Activated CD4-positive, alpha-beta T cell treated with anti-CD3 and anti-CD28 coated beads, Interleukin-2, amount 10 ng/mL, durations not matched to agents 7 days and 5 days (primary cell): ENCODE results near the gene TCHP. TPM values are rescaled to one million over a fixed set of nuclear protein-coding genes. Genes with fewer than 3 reads are reported as not detected.

Experiments
- CTCF ChIA-PET: fragments of 350-600 bp; sonication (Branson Sonifier 250); formaldehyde crosslinking; loops from one replicate; lab custom pipeline; 2021; ENCODE audit warnings: antibody characterized with exemption; lab: Charles Lee
- POLR2A ChIA-PET: fragments of 350-600 bp; sonication (Branson Sonifier 250); formaldehyde crosslinking; loops from one replicate; lab custom pipeline; 2021; ENCODE audit warnings: antibody characterized with exemption; lab: Charles Lee
- DNase-seq: peaks from one replicate; pipeline ENCODE4 v3.0.0-alpha.2; 2020
- H3K27ac Mint-ChIP-seq: one replicate; pipeline ENCODE4 v1.8.0; 2021; ENCODE audit warnings: mild to moderate bottlenecking, moderate library complexity, mixed read lengths
- H3K27me3 Mint-ChIP-seq: one replicate; pipeline ENCODE4 v1.8.0; 2021; ENCODE audit warnings: mixed read lengths
- H3K36me3 Mint-ChIP-seq: one replicate; pipeline ENCODE4 v1.8.0; 2021; ENCODE audit warnings: low read depth, mixed read lengths
- H3K4me1 Mint-ChIP-seq: one replicate; pipeline ENCODE4 v1.8.0; 2021; ENCODE audit warnings: mixed read lengths
- H3K4me3 Mint-ChIP-seq: one replicate; pipeline ENCODE4 v1.8.0; 2021; ENCODE audit warnings: mild to moderate bottlenecking, moderate library complexity, mixed read lengths
- H3K9me3 Mint-ChIP-seq: one replicate; pipeline ENCODE4 v1.8.0; 2021; ENCODE audit warnings: mixed read lengths
- total RNA-seq, 2 experiments: library from RNA; stranded (reverse); gene quantifications; one replicate each; pipeline ENCODE4 v1.2.3, GENCODE V29; 2021

Gene TCHP
- total RNA-seq, 2 experiments from 2014 or later = 27.9 to 36.0 TPM

DNA sequence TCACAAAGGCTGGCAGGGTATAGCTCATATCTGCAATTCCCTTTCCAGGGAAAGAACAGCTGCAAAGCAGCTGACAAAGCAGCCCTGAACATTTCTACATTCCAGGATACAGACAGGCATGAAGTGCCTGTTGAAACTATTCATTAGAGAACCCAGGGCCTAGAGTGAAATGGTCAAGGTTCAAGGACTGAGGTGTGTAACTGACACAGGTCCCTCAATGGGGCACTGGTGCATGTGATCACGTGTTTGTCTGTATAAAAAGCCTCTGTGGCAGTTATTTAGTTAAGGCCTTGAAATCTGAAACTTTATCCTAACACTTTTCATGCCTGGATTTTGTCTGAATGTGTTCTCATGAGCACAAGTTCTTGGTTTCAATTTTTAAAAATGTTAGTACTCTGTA, 49.0 kb downstream of the TCHP start:
- peaks cover 70% of the 10 kb centered on the region for H3K36me3 Mint-ChIP-seq
- CTCF ChIA-PET = interaction anchor here (0.8 kb wide), 1 partner anchor 104 kb away, joined by 3 read pairs; no protein-coding TSS in a partner anchor
- no peaks in the 10 kb centered on the region for H3K9me3 Mint-ChIP-seq
- H3K4me1 Mint-ChIP-seq = peaks cover 42% of the 10 kb centered on the region
- no peak overlapping the region for H3K27ac Mint-ChIP-seq
- POLR2A ChIA-PET = no interaction called here
- H3K27me3 Mint-ChIP-seq = no peaks in the 10 kb centered on the region
- no peak overlapping the region for H3K4me3 Mint-ChIP-seq
- DNase-seq = no peak

DNA sequence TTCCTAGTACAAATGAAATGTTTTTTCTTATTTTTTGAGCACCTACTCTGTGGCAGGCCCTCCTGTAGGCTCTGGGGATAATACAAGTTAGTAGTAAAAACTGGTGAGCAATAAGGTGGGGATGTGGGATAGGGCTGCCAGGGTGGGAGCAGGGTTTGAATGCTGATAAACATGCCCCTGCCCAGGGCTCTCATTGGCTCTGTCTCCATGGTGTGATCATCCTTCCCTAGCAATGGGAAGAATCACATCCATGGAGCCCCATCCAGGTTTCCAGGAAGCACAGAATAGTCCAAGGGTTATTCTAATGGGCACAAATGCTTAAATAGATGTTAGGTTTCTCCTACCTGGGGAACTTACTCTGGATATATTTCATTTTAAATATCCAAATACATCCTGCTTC, 50.6 kb downstream of the TCHP start:
- ChIA-PET POLR2A (interaction anchor here (0.8 kb wide), 1 partner anchor 51 kb away, joined by 3 read pairs; the partner anchor contains the start of gene TCHP), CTCF (interaction anchor here (2.1 kb wide), 1 partner anchor 105 kb away, joined by 6 read pairs; no protein-coding TSS in a partner anchor)
- Mint-ChIP-seq H3K4me3 (no peak overlapping the region), H3K4me1 (peaks cover 42% of the 10 kb centered on the region), H3K27me3 (no peaks in the 10 kb centered on the region), H3K9me3 (no peaks in the 10 kb centered on the region), H3K27ac (no peak overlapping the region), H3K36me3 (peaks cover 73% of the 10 kb centered on the region)
- DNase-seq = no peak

DNA sequence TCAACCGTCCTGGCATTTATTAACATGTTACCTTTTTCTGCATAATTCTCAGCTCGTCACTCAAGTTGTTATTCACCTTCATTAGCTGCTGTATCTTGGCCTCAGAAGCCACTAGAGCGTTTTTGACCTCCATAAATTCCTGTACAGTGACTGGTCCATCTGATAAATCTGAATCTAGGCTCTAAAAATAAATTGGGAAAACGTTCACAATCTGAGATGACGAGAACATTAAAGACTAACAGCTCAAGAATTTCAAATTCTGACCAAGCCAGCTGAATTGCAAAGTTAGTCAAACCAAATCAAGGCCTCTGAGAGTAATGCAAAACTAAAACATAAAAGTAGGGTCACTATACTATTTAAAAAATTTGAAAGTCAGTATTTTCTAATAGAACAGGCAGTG, 51.1 kb downstream of the TCHP start:
- POLR2A ChIA-PET = no interaction called here
- Mint-ChIP-seq H3K4me1 (peaks cover 42% of the 10 kb centered on the region), H3K9me3 (no peaks in the 10 kb centered on the region), H3K36me3 (peaks cover 74% of the 10 kb centered on the region), H3K27ac (no peak overlapping the region), H3K27me3 (no peaks in the 10 kb centered on the region), H3K4me3 (no peak overlapping the region)
- CTCF ChIA-PET = interaction anchor here (0.5 to 2.1 kb wide), 2 partner anchors 106 to 713 kb away, joined by 5 to 6 read pairs; no protein-coding TSS in a partner anchor
- DNase-seq = no peak

DNA sequence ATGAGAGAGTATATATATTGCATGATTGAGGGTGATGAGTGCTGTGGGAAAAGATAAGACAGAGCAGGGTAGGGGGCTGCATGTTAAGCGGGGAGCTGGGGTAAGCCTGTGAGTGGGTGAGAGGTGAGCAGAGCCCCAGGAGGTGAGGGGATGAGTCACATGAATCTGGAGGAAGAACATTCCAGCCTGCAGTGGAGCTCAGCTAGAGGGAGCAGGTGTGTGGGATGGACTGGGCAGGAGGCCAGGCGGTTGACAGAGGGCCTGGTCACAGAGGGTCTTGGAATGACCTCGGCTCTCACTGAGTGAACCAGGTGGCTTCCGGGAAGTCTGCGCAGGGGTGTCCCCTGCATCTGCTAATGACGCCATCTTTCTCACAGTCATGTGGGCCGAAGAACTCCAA, 51.7 kb downstream of the TCHP start:
- Mint-ChIP-seq H3K27me3 (no peaks in the 10 kb centered on the region), H3K4me1 (peaks cover 36% of the 10 kb centered on the region), H3K4me3 (no peak overlapping the region), H3K27ac (no peak overlapping the region), H3K9me3 (no peaks in the 10 kb centered on the region), H3K36me3 (peaks cover 73% of the 10 kb centered on the region)
- ChIA-PET CTCF (interaction anchor here (0.5 to 2.1 kb wide), 3 partner anchors 15 to 714 kb away, joined by 5 to 6 read pairs (median 6); no protein-coding TSS in a partner anchor), POLR2A (no interaction called here)
- DNase-seq = no peak

DNA sequence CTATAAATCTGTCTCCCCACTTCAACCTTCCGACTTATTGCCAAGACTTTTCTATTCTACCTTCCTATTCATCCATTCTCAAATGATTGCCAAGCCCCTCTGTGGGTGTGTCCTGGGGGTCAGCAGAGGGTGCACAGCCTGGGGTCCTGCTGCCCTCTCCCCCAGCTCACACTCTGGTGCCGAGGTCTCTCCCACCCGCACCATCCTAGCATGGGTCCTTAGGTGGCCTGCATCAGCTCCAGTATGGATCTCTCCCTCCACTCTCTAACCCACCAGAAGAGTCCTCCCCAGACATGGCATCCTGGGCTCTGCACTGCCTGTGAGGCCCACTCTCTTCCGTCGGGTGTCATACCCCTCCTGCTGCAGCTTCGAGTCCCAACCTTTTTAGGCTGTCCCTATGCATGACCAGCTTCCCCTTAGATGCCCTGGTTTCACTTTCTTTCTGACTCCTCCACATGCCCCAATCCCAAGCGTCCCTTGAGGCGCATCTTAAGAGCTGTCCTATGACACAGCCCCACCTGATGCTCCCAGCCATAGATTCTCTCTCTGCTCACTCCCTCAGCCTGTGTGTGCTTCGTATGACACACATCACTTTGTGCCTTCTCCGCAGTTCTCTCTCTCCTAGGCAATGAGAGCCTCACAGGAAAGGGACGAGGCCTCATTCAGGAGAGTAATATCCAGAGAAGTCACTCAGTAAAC, 52.2 kb downstream of the TCHP start:
- DNase-seq = no peak
- H3K9me3 Mint-ChIP-seq = no peaks in the 10 kb centered on the region
- H3K4me3 Mint-ChIP-seq = no peak overlapping the region
- H3K36me3 Mint-ChIP-seq = peaks cover 71% of the 10 kb centered on the region
- H3K27me3 Mint-ChIP-seq = no peaks in the 10 kb centered on the region
- CTCF ChIA-PET = interaction anchor here (1.7 to 2.1 kb wide), 2 partner anchors 15 to 107 kb away, joined by 6 read pairs; no protein-coding TSS in a partner anchor
- peak overlapping the region; percentile 58 for H3K27ac Mint-ChIP-seq
- peaks cover 30% of the 10 kb centered on the region for H3K4me1 Mint-ChIP-seq
- POLR2A ChIA-PET = no interaction called here

DNA sequence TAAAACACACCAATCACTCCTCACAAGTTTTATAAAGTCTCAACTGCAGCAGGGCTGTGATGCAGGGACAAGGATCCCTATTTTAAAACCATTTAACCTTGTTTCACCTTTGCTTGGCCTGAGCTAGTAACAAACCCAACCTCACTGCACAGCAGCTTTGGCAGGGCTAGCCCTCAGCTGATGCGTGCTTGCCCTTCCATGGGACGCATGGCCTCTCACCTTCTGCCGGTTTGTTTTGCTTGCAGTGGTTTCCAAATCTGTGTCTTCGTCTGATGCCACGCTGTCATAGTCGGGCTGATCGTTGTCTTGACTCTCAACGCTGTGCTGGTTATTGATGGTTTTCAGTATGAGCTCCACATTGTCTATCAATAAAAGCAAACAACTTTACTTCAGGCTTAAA, 52.8 kb downstream of the TCHP start:
- Mint-ChIP-seq H3K4me1 (peaks cover 24% of the 10 kb centered on the region), H3K9me3 (no peaks in the 10 kb centered on the region), H3K27ac (no peak overlapping the region), H3K27me3 (no peaks in the 10 kb centered on the region), H3K4me3 (no peak overlapping the region), H3K36me3 (peaks cover 67% of the 10 kb centered on the region)
- CTCF ChIA-PET = interaction anchor here (1.7 kb wide), 1 partner anchor 14 kb away, joined by 6 read pairs; no protein-coding TSS in a partner anchor
- no peak for DNase-seq
- POLR2A ChIA-PET = no interaction called here

DNA sequence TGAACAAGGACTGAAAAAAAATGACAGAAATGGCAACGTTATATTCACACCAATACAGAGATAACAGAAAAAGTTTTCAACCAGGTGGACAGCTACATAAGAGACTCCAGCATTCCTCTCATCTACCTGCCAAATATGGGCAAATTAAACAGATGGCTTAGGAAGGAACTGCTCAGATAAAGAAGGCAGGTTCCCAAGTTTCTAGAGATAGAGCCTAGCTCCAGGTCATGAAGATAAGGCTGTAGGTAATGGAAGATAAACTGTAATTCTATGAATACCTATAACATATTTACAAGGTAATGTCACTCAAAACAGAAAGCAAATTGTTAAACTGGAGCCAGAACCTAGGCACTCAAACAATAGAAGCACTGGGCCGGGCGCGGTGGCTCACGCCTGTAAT, 53.6 kb downstream of the TCHP start:
- POLR2A ChIA-PET = no interaction called here
- CTCF ChIA-PET = interaction anchor here (1.7 kb wide), 1 partner anchor 13 kb away, joined by 6 read pairs; no protein-coding TSS in a partner anchor
- H3K27ac Mint-ChIP-seq = no peak overlapping the region
- no peaks in the 10 kb centered on the region for H3K27me3 Mint-ChIP-seq
- H3K36me3 Mint-ChIP-seq = peaks cover 64% of the 10 kb centered on the region
- H3K4me3 Mint-ChIP-seq = no peak overlapping the region
- no peaks in the 10 kb centered on the region for H3K9me3 Mint-ChIP-seq
- H3K4me1 Mint-ChIP-seq = peaks cover 18% of the 10 kb centered on the region
- no peak for DNase-seq

DNA sequence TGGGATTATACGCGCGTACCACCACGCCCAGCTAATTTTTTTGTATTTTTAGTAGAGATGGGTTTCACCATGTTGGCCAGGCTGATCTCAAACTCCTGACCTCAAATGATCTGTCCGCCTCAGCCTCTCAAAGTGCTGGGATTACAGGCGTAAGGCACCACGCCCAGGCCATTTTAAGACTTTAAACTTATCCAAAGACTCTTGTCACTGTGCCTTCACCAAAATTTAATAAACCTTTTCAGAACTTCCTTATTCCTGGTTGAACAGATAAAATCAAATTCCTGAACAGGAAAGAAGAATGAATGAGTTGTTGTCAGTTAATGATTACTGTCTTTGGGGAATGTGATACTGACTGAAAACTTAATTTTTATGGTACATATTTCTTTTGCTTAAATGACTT, 58.3 kb downstream of the TCHP start:
- CTCF ChIA-PET = interaction anchor here (1.2 kb wide), 1 partner anchor 103 kb away, joined by 3 read pairs; no protein-coding TSS in a partner anchor
- no peaks in the 10 kb centered on the region for H3K27me3 Mint-ChIP-seq
- no peaks in the 10 kb centered on the region for H3K9me3 Mint-ChIP-seq
- H3K4me3 Mint-ChIP-seq = no peak overlapping the region
- peaks cover 50% of the 10 kb centered on the region for H3K36me3 Mint-ChIP-seq
- H3K27ac Mint-ChIP-seq = no peak overlapping the region
- DNase-seq = no peak
- POLR2A ChIA-PET = no interaction called here
- H3K4me1 Mint-ChIP-seq = peaks cover 9% of the 10 kb centered on the region

DNA sequence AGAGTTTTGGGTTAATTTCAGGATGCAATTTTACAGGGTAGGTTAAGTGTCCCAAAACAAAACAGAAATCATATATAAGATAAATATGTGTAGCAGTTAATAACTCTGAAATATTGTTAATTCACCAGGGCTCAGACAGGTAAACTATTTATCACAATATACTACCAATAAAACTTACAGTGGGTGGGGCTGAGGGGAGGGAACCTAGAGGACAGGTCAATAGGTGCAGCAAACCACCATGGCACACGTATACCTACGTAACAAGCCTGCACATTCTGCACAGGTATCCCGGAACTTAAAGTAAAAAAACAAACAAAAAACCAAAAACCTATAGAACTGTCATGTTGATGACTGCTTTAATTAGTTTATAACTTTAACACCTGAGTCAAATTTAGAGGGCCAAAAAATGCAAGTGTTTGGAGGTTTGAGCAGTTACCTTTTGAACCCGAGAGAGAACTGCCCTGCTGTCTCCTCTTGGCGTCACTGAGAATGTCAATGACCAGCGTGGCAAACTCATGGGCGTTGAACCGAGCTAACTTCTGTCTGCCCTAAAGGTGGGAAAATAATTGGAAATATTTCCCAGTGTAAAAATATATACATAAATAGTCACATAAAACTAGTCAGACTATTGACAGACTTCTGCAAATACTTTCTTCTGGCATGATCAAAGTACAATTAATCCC, 59.5 kb downstream of the TCHP start:
- no peak overlapping the region for H3K27ac Mint-ChIP-seq
- CTCF ChIA-PET = interaction anchor here (1.2 kb wide), 1 partner anchor 102 kb away, joined by 3 read pairs; no protein-coding TSS in a partner anchor
- no peaks in the 10 kb centered on the region for H3K9me3 Mint-ChIP-seq
- no peaks in the 10 kb centered on the region for H3K27me3 Mint-ChIP-seq
- H3K4me3 Mint-ChIP-seq = no peak overlapping the region
- H3K4me1 Mint-ChIP-seq = peaks cover 10% of the 10 kb centered on the region
- POLR2A ChIA-PET = no interaction called here
- DNase-seq = no peak
- H3K36me3 Mint-ChIP-seq = peaks cover 49% of the 10 kb centered on the region

DNA sequence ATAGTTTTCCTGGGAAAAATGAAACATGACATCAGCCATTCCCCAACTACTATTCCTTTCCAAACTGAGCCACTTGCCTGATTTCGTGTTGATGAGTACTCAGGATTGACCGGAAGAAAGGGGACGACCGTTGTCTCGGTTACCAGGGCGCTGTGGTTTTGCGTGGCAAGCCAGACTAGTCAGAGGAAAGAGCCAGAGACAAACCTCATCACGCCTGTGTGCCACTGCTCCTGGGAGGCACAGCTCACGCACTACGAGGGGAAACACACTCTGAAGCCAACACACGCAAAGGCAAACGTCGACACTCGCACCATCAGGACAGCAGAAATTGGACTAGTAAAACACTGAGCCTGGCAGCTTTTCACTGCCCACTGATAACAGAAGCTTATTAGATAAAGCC, 61.1 kb downstream of the TCHP start:
- Mint-ChIP-seq H3K9me3 (no peaks in the 10 kb centered on the region), H3K27ac (peak overlapping the region; percentile 19), H3K4me1 (peaks cover 10% of the 10 kb centered on the region), H3K27me3 (no peaks in the 10 kb centered on the region), H3K36me3 (peaks cover 52% of the 10 kb centered on the region), H3K4me3 (no peak overlapping the region)
- ChIA-PET CTCF (interaction anchor here (0.9 to 1.2 kb wide), 2 partner anchors 17 to 116 kb away, joined by 3 read pairs; no protein-coding TSS in a partner anchor), POLR2A (no interaction called here)
- no peak for DNase-seq

DNA sequence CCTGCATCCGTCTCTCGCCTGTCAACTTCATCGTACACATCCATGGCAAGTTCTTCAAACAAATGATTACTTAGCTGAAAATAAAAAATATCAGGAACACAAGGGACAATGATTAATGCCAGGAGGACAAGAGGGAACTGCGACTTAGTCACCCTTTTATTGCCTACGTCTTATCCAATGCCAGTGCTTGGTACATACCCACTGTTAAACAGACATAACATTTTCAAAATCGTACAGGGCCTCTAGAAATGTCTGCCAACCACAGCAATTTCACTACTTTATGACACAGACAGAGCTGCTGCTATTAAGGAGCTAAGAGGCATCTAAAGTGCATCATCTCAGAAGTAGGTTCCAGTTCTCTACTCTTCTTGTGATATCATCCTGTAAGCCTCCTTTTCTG, 61.5 kb downstream of the TCHP start:
- POLR2A ChIA-PET = interaction anchor here (0.6 kb wide), 1 partner anchor 165 kb away, joined by 3 read pairs; no protein-coding TSS in a partner anchor
- Mint-ChIP-seq H3K9me3 (no peaks in the 10 kb centered on the region), H3K27me3 (no peaks in the 10 kb centered on the region), H3K4me1 (peaks cover 12% of the 10 kb centered on the region), H3K36me3 (peaks cover 50% of the 10 kb centered on the region), H3K27ac (no peak overlapping the region), H3K4me3 (no peak overlapping the region)
- CTCF ChIA-PET = interaction anchor here (0.9 kb wide), 1 partner anchor 116 kb away, joined by 3 read pairs; no protein-coding TSS in a partner anchor
- DNase-seq = no peak

DNA sequence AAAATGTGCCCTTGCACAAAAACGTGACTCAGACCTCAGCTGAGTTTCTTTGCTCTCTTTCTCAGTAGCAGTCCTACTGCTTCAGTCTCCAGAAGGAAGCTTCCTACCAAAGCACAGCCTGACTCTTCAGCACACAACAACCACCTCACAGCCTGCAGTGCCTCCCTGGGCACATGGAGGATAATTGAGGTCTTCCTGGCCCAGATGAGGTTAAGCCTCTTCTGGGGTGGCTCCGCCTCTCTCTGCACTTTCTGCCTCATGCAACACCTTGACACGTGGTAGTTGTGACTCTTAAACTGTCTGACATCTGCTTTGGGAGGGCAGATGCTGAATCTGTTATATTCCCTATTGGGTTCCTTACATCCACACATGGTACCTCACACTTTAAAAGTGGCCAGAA, 62.3 kb downstream of the TCHP start:
- no peak for DNase-seq
- POLR2A ChIA-PET = interaction anchor here (0.6 kb wide), 1 partner anchor 164 kb away, joined by 3 read pairs; no protein-coding TSS in a partner anchor

More for the DNA sequence above, 62.3 kb downstream of the TCHP start:
- H3K4me3 Mint-ChIP-seq = no peak overlapping the region
- no peaks in the 10 kb centered on the region for H3K9me3 Mint-ChIP-seq
- peaks cover 49% of the 10 kb centered on the region for H3K36me3 Mint-ChIP-seq
- CTCF ChIA-PET = interaction anchor here (0.9 kb wide), 1 partner anchor 117 kb away, joined by 3 read pairs; no protein-coding TSS in a partner anchor
- peaks cover 16% of the 10 kb centered on the region for H3K4me1 Mint-ChIP-seq
- H3K27ac Mint-ChIP-seq = peak overlapping the region; percentile 54
- no peaks in the 10 kb centered on the region for H3K27me3 Mint-ChIP-seq
